Neural cell (in vitro differentiated cells): ENCODE data around the gene NDE1.

Experiments used
- CTCF ChIP-seq: fragments of 450-650 bp; IDR thresholded peaks from 2 replicates; pipeline ENCODE4 v1.5.1; 2014; ENCODE audit warnings: antibody characterized with exemption, mild to moderate bottlenecking, moderate library complexity; ENCODE audit not compliant: poor library complexity, severe bottlenecking
- EP300 ChIP-seq: fragments of 450-650 bp; conservative IDR thresholded peaks from 2 replicates; pipeline ENCODE4 v1.6.1; 2014; ENCODE audit warnings: antibody characterized with exemption, mild to moderate bottlenecking, moderate library complexity; ENCODE audit not compliant: poor library complexity, severe bottlenecking
- EZH2 ChIP-seq: fragments of 200-600, 300-800 bp; shearing (Covaris generic), sonication (generic); IDR thresholded peaks from 2 replicates; pipeline ENCODE4 v1.6.1; 2014; ENCODE audit warnings: antibody characterized with exemption, low read length, borderline replicate concordance, mild to moderate bottlenecking; ENCODE audit not compliant: insufficient read depth, poor library complexity, severe bottlenecking
- MXI1 ChIP-seq: fragments of 450-650 bp; conservative IDR thresholded peaks from 2 replicates; pipeline ENCODE4 v1.6.1; 2014; ENCODE audit warnings: antibody characterized with exemption, mild to moderate bottlenecking; ENCODE audit not compliant: poor library complexity, severe bottlenecking
- POLR2AphosphoS5 ChIP-seq: IDR thresholded peaks from 2 replicates; pipeline ENCODE4 v1.6.1; 2012
- RAD21 ChIP-seq: fragments of 450-650 bp; conservative IDR thresholded peaks from 2 replicates; pipeline ENCODE4 v1.6.1; 2014; ENCODE audit warnings: antibody characterized with exemption, mild to moderate bottlenecking, moderate library complexity
- SMC3 ChIP-seq: fragments of 450-650 bp; conservative IDR thresholded peaks from 2 replicates; pipeline ENCODE4 v1.6.1; 2014; ENCODE audit warnings: antibody characterized with exemption, mild to moderate bottlenecking, moderate library complexity; ENCODE audit not compliant: poor library complexity
- TF ChIP-seq, protein P1 (sequence below): IDR thresholded peaks from 2 replicates; pipeline ENCODE4 v1.6.1; 2012; ENCODE audit warnings: borderline replicate concordance

DNA sequence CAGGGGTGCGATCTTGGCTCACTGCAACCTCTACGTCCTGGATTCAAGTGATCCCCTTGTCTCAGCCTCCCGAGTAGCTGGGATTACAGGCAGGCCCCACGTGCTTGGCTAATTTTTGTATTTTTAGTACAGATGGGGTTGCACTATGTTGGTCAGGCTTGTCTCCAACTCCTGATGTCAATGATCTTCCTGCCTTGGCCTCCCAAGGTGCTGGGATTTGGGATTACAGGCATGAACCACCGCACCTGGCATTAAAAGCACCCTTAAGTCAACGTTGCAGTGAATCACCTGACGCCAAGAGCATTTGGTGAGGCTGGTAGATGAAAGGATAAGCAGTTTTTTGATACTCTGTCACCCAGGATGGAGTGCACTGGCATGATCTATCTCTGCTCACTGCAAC lies 59.0 kb downstream of the NDE1 start:
- TF ChIP-seq CTCF: no peak
- no peak for TF ChIP-seq EP300
- TF ChIP-seq EZH2: no peak
- TF ChIP-seq, protein P1, sequence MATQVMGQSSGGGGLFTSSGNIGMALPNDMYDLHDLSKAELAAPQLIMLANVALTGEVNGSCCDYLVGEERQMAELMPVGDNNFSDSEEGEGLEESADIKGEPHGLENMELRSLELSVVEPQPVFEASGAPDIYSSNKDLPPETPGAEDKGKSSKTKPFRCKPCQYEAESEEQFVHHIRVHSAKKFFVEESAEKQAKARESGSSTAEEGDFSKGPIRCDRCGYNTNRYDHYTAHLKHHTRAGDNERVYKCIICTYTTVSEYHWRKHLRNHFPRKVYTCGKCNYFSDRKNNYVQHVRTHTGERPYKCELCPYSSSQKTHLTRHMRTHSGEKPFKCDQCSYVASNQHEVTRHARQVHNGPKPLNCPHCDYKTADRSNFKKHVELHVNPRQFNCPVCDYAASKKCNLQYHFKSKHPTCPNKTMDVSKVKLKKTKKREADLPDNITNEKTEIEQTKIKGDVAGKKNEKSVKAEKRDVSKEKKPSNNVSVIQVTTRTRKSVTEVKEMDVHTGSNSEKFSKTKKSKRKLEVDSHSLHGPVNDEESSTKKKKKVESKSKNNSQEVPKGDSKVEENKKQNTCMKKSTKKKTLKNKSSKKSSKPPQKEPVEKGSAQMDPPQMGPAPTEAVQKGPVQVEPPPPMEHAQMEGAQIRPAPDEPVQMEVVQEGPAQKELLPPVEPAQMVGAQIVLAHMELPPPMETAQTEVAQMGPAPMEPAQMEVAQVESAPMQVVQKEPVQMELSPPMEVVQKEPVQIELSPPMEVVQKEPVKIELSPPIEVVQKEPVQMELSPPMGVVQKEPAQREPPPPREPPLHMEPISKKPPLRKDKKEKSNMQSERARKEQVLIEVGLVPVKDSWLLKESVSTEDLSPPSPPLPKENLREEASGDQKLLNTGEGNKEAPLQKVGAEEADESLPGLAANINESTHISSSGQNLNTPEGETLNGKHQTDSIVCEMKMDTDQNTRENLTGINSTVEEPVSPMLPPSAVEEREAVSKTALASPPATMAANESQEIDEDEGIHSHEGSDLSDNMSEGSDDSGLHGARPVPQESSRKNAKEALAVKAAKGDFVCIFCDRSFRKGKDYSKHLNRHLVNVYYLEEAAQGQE: no peak
- TF ChIP-seq RAD21: no peak
- TF ChIP-seq MXI1: no peak
- TF ChIP-seq POLR2AphosphoS5: no peak
- no peak for TF ChIP-seq SMC3
